Neural cell (in vitro differentiated cells): ENCODE measurements around the gene RBM17. TPM values are rescaled to one million over a fixed set of nuclear protein-coding genes. Genes with fewer than 3 reads are reported as not detected.

Source experiments
- H2AFZ ChIP-seq: fragments of 200-600, 300-800 bp; sonication (generic), shearing (Covaris generic); 2 replicates; pipeline ENCODE4 v1.6.0; 2014; ENCODE audit warnings: low read depth, mild to moderate bottlenecking, antibody characterized with exemption, low read length, moderate library complexity
- H3F3A ChIP-seq: fragments of 200-600 bp; shearing (Covaris generic); 2 replicates; pipeline ENCODE4 v1.6.1; 2016; ENCODE audit warnings: mild to moderate bottlenecking, moderate library complexity, mixed read lengths, antibody characterized with exemption, low read length; ENCODE audit not compliant: insufficient read depth, poor library complexity, severe bottlenecking
- H3K27ac ChIP-seq: fragments of 200-600, 300-800 bp; sonication (generic), shearing (Covaris generic); 2 replicates; pipeline ENCODE4 v1.5.1; 2014; ENCODE audit warnings: mild to moderate bottlenecking, low read length, moderate library complexity
- H3K27me3 ChIP-seq: fragments of 300-800, 200-600 bp; sonication (generic), shearing (Covaris generic); 2 replicates; pipeline ENCODE4 v1.6.0; 2014; ENCODE audit warnings: mild to moderate bottlenecking, low read depth, low read length, moderate library complexity; ENCODE audit not compliant: insufficient read depth
- H3K36me3 ChIP-seq: fragments of 300-800, 200-600 bp; sonication (generic), shearing (Covaris generic); 2 replicates; pipeline ENCODE4 v1.5.1; 2014; ENCODE audit warnings: mild to moderate bottlenecking, antibody characterized with exemption, low read length, moderate library complexity; ENCODE audit not compliant: insufficient read depth
- H3K4me2 ChIP-seq: fragments of 300-800, 200-600 bp; sonication (generic), shearing (Covaris generic); 2 replicates; pipeline ENCODE4 v1.6.0; 2014; ENCODE audit warnings: mild to moderate bottlenecking, low read length
- H3K4me3 ChIP-seq: fragments of 300-800, 200-600 bp; sonication (generic), shearing (Covaris generic); 2 replicates; pipeline ENCODE4 v1.5.1; 2014; ENCODE audit warnings: mild to moderate bottlenecking, low read length, moderate library complexity
- H3K79me2 ChIP-seq: fragments of 200-600 bp; shearing (Covaris generic); replicated peaks from 2 replicates; pipeline ENCODE4 v1.6.0; 2014; ENCODE audit warnings: mild to moderate bottlenecking, low read length, moderate library complexity; ENCODE audit not compliant: insufficient read depth
- H3K9ac ChIP-seq: fragments of 300-800, 200-600 bp; sonication (generic), shearing (Covaris generic); 2 replicates; pipeline ENCODE4 v1.6.1; 2016; ENCODE audit warnings: mild to moderate bottlenecking, low read length, mixed read lengths
- H3K9me2 ChIP-seq: fragments of 200-600 bp; shearing (Covaris generic); 2 replicates; pipeline ENCODE4 v1.6.1; 2016; ENCODE audit warnings: mild to moderate bottlenecking, low read length, mixed read lengths; ENCODE audit not compliant: insufficient read depth
- H3K9me3 ChIP-seq: fragments of 200-600, 300-800 bp; sonication (generic), shearing (Covaris generic); 2 replicates; pipeline ENCODE4 v1.6.1; 2016; ENCODE audit warnings: mild to moderate bottlenecking, mixed run types, low read length, moderate library complexity, mixed read lengths
- H4K20me1 ChIP-seq: fragments of 200-600 bp; shearing (Covaris generic); 2 replicates; pipeline ENCODE4 v1.6.1; 2016; ENCODE audit warnings: mild to moderate bottlenecking, mixed run types; ENCODE audit not compliant: insufficient read depth
- CTCF ChIP-seq: fragments of 450-650 bp; IDR thresholded peaks from 2 replicates; pipeline ENCODE4 v1.5.1; 2014; ENCODE audit warnings: antibody characterized with exemption, mild to moderate bottlenecking, moderate library complexity; ENCODE audit not compliant: poor library complexity, severe bottlenecking
- EP300 ChIP-seq: fragments of 450-650 bp; conservative IDR thresholded peaks from 2 replicates; pipeline ENCODE4 v1.6.1; 2014; ENCODE audit warnings: antibody characterized with exemption, mild to moderate bottlenecking, moderate library complexity; ENCODE audit not compliant: poor library complexity, severe bottlenecking
- EZH2 ChIP-seq: fragments of 200-600, 300-800 bp; shearing (Covaris generic), sonication (generic); IDR thresholded peaks from 2 replicates; pipeline ENCODE4 v1.6.1; 2014; ENCODE audit warnings: antibody characterized with exemption, low read length, borderline replicate concordance, mild to moderate bottlenecking; ENCODE audit not compliant: insufficient read depth, poor library complexity, severe bottlenecking
- MXI1 ChIP-seq: fragments of 450-650 bp; conservative IDR thresholded peaks from 2 replicates; pipeline ENCODE4 v1.6.1; 2014; ENCODE audit warnings: antibody characterized with exemption, mild to moderate bottlenecking; ENCODE audit not compliant: poor library complexity, severe bottlenecking
- POLR2AphosphoS5 ChIP-seq: IDR thresholded peaks from 2 replicates; pipeline ENCODE4 v1.6.1; 2012
- RAD21 ChIP-seq: fragments of 450-650 bp; conservative IDR thresholded peaks from 2 replicates; pipeline ENCODE4 v1.6.1; 2014; ENCODE audit warnings: antibody characterized with exemption, mild to moderate bottlenecking, moderate library complexity
- REST ChIP-seq: IDR thresholded peaks from 2 replicates; pipeline ENCODE4 v1.6.1; 2012; ENCODE audit warnings: borderline replicate concordance
- SMC3 ChIP-seq: fragments of 450-650 bp; conservative IDR thresholded peaks from 2 replicates; pipeline ENCODE4 v1.6.1; 2014; ENCODE audit warnings: antibody characterized with exemption, mild to moderate bottlenecking, moderate library complexity; ENCODE audit not compliant: poor library complexity
- TAF1 ChIP-seq: IDR thresholded peaks from 2 replicates; pipeline ENCODE4 v1.6.1; 2012; ENCODE audit warnings: low read depth
- polyA plus RNA-seq: library from polyadenylated mRNA; depleted of rRNA; stranded (reverse); fragments of >200 nt; gene quantifications from 2 replicates; pipeline ENCODE4 v1.2.3, GENCODE V29; 2014

RBM17 gene
- polyA plus RNA-seq, 1 donor from 2014 or later, result 109 TPM

- Histone ChIP-seq H3K9ac (no peak overlapping the region), H3K9me3 (no peaks in the 10 kb centered on the region), H3K4me3 (no peak overlapping the region), H3K27me3 (peaks cover 7% of the 10 kb centered on the region), H3K27ac (no peak overlapping the region), H3K4me2 (no peak overlapping the region), H4K20me1 (no peaks in the 10 kb centered on the region), H3K36me3 (no peaks in the 10 kb centered on the region), H3K79me2 (no peaks in the 10 kb centered on the region), H2AFZ (no peak overlapping the region), H3F3A (no peaks in the 10 kb centered on the region), H3K9me2 (no peaks in the 10 kb centered on the region)
- no peak for TF ChIP-seq RAD21
- TF ChIP-seq MXI1, result no peak
- no peak for TF ChIP-seq EZH2
- no peak for TF ChIP-seq CTCF
- TF ChIP-seq TAF1, result no peak
- no peak for TF ChIP-seq EP300
- TF ChIP-seq SMC3, result no peak
- no peak for TF ChIP-seq REST
- no peak for TF ChIP-seq POLR2AphosphoS5
Observed at GRCh38 chr10:6139470-6139869, 50.6 kb downstream of the RBM17 start.

- Histone ChIP-seq H2AFZ (no peak overlapping the region), H4K20me1 (no peaks in the 10 kb centered on the region), H3K9me3 (no peaks in the 10 kb centered on the region), H3K4me2 (no peak overlapping the region), H3K27me3 (peaks cover 14% of the 10 kb centered on the region), H3F3A (no peaks in the 10 kb centered on the region), H3K36me3 (no peaks in the 10 kb centered on the region), H3K27ac (no peak overlapping the region), H3K79me2 (no peaks in the 10 kb centered on the region), H3K9ac (no peak overlapping the region), H3K9me2 (no peaks in the 10 kb centered on the region), H3K4me3 (no peak overlapping the region)
- TF ChIP-seq REST (no peak), EZH2 (no peak), CTCF (no peak), TAF1 (no peak)
Observed at GRCh38 chr10:6140141-6140841, 51.5 kb downstream of the RBM17 start.
